GM12801 (cell line): Measurements from ENCODE around the gene CDH26.

Experiments used
- TF ChIP-seq, protein P1 (sequence below): IDR thresholded peaks from one replicate; pipeline ENCODE4 v1.5.1; 2011; ENCODE audit warnings: control low read depth; ENCODE audit not compliant: insufficient read length; ENCODE audit errors: extremely low read depth

The CDH26 gene

DNA sequence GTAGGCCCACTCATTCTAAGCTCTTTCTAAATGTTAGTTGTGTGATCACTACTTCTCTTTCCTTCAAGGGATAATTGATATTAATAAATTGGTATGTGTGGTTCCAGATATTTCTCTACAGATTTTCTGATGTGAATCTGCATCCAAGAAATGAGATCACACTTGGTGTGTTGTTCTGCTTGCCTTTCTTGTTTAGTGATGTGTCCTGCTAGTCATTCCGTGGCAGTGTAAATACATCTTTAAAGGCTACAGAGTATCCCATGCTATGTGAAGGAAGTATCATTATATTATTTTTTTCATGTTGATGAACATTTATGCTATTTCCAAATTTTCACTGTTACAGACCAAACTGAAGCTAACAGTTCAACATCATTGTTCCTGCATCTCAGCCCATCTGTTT, 13.2 kb downstream of the CDH26 start:
- TF ChIP-seq, protein P1, sequence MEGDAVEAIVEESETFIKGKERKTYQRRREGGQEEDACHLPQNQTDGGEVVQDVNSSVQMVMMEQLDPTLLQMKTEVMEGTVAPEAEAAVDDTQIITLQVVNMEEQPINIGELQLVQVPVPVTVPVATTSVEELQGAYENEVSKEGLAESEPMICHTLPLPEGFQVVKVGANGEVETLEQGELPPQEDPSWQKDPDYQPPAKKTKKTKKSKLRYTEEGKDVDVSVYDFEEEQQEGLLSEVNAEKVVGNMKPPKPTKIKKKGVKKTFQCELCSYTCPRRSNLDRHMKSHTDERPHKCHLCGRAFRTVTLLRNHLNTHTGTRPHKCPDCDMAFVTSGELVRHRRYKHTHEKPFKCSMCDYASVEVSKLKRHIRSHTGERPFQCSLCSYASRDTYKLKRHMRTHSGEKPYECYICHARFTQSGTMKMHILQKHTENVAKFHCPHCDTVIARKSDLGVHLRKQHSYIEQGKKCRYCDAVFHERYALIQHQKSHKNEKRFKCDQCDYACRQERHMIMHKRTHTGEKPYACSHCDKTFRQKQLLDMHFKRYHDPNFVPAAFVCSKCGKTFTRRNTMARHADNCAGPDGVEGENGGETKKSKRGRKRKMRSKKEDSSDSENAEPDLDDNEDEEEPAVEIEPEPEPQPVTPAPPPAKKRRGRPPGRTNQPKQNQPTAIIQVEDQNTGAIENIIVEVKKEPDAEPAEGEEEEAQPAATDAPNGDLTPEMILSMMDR, result no peak

DNA sequence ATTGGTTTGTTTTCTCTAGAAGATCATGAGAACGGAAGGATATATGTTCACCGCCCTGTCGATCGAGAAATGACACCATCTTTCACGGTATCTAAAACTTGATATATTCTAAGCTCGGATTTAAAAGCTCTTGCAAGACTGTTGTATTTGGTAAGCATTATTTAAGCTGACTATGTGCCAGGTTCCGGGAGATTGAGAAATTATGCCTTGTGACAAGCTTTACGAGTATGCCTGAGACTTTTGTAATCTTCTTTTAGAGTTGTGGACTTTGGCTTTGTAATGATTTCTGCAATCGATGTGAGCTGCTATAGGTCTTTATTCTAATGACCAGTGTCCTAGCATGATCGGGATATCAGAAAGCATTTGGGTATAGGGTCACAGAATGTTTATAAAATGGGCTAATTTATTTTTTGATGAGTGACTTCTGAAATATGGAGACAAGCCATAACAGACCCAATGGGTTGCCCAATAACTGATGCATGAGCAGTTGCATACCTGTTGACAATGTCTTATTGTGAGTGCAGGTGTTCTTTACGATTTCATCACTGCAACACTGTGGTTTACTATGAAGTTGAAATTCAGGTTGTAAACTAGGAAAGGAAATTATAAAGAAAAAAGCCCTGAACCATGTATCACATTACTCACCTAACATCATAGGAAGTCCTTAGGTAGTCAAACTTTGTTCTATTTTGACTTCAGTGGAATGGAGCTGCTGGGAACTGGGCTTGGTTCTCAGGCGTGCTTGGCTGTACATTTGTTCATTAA, 14.0 kb downstream of the CDH26 start:
- TF ChIP-seq, protein P1, result no peak

DNA sequence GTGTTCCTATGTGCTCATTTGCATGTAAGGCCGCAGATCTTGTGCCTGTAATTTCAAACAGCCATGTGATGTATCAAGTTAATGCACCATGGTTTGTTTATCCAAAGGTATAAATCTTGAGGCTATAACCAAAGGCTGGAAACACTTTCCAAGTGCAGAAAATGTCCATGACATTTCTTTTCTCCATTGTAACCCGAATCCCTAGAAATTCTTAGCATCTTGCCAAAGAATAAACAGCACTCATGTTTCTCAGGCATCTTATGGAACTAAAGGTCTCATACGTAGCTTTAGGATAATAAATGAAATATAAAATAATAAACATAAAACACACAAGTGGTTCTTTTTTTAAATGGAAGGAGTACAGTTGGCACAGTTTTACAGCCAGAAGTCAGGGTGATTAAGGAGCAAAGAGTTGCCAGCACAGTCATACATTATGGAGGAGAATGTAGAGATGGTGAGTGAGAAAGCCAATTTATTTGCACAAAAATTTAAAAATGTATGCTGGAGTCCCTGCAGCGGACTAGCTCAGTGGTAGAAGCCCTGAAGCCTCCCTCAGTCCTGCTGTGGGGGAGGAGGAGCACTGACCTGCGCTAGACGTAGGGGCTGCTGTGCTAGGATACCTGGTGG, 18.0 kb downstream of the CDH26 start:
- TF ChIP-seq, protein P1, result no peak

DNA sequence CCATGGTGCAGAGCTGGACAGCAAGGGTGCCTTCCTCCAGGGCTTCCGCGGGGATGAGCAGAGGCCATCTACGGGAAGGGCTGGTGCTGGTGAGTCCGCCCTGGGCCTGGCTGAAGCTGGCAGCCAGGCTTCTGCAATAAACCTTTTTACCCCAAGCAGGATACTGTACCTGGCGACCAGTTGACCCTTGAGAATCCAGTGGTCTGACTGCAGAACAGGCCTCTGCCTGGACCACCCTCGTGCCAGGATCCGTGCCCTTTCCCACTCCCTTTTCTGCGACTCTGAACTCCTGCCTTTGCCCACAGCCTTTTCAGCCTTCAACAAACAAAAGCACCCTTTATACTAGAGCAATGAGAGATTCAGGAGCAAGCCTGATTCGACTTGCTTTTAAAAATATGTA, 18.9 kb downstream of the CDH26 start:
- TF ChIP-seq, protein P1, result no peak

DNA sequence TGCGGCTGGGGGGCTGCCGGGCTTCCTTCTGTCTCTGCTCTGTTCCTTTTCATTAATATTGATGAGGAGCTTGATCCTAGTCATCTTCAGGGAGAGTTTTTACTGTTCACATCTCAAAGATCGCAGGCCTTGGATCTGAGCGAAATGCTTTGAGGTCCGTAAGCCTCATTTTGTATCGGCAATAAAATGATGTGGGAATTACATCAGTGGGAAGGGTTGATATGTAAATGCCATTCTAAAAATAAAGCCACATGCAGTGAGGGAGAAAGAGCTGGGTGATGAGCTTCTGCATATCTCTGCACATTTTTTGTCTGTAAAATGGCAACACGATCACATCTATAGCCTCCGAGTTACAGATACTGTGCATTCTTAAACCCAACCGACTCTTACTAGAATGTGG, 24.9 kb downstream of the CDH26 start:
- TF ChIP-seq, protein P1, result no peak

DNA sequence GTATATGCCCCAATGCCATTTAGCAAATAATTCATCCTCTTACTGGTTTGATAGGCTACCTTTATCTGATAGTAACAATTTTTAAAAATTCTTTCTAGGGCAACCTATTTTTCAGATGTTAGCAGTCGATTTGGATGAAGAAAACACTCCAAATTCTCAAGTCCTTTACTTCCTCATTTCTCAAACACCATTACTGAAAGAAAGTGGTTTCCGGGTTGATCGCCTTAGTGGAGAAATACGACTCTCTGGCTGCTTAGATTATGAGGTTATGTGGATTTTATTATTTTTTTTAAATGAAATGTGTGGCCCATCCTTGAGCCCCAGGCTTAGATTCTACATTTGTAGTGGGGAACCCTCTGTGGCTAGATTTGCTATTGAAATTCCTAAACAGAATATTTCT, 26.3 kb downstream of the CDH26 start:
- TF ChIP-seq, protein P1, result no peak

DNA sequence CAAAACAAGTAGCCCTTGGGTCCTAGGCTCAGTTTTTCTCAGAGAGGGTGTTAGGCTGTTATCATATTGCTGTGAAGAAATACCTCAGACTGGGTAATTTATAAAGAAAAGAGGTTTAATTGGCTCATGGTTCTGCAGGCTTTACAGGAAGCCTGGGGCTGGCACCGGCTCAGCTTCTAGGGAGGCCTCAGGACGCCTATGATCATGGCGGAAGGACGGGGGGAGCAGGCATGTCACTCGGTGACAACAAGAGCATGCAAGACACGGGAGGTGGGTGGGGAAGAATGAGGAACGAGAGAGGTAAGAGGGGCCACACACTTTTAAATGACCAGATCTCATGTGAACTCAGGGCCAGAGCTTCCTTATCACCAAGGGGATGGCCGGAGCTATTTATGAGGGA, 26.9 kb downstream of the CDH26 start:
- TF ChIP-seq, protein P1, result no peak
